ENCODE results near the gene LILRA6.

- TF ChIP-seq POLR2A (IDR thresholded peaks at IDR 0.05): no peak
- TF ChIP-seq, protein P1, sequence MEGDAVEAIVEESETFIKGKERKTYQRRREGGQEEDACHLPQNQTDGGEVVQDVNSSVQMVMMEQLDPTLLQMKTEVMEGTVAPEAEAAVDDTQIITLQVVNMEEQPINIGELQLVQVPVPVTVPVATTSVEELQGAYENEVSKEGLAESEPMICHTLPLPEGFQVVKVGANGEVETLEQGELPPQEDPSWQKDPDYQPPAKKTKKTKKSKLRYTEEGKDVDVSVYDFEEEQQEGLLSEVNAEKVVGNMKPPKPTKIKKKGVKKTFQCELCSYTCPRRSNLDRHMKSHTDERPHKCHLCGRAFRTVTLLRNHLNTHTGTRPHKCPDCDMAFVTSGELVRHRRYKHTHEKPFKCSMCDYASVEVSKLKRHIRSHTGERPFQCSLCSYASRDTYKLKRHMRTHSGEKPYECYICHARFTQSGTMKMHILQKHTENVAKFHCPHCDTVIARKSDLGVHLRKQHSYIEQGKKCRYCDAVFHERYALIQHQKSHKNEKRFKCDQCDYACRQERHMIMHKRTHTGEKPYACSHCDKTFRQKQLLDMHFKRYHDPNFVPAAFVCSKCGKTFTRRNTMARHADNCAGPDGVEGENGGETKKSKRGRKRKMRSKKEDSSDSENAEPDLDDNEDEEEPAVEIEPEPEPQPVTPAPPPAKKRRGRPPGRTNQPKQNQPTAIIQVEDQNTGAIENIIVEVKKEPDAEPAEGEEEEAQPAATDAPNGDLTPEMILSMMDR (IDR thresholded peaks at IDR 0.05): no peak
These were observed 33.4 kb upstream of the LILRA6 start for GRCh38 chr19:54275951-54276350.

Measured in body of pancreas (tissue), 4 donors.